ENCODE data around the gene LAPTM5.

LAPTM5 gene

DNA sequence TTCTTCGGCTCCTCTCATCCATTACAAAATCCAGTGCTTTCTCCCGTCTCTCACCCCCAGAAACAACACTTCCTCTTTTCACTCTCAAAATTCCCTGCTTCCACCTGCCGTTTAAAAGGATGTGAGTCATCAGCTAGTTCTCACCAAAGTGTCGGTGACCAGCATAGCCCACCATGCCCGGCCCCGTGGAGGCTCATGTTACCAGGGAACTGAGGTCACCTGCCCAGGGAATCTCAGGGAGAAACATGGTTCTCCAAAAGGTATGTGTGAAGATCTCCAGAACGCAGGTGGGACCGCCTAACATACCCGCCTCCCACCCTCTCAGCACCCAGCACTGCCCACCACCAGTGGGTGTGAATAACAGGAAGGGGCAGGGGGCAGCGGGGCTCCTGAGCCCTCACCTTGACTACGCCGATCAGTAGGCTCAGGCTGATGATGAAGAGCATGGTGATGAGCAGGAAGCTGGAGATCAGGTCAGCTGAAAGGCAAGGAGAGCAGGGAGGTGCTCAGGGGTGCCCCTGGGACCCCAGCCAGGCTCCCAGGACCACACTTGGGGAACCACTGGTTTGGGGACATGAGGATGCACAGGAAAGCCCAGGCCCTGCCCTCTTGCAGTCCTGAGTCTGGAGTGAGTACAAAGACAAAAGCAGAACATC is 16.2 kb downstream of the LAPTM5 start:
- no peak for ATAC-seq

GRCh38 chr1:30740251-30741238 is 17.0 kb downstream of the LAPTM5 start:
- ATAC-seq, result no peak

DNA sequence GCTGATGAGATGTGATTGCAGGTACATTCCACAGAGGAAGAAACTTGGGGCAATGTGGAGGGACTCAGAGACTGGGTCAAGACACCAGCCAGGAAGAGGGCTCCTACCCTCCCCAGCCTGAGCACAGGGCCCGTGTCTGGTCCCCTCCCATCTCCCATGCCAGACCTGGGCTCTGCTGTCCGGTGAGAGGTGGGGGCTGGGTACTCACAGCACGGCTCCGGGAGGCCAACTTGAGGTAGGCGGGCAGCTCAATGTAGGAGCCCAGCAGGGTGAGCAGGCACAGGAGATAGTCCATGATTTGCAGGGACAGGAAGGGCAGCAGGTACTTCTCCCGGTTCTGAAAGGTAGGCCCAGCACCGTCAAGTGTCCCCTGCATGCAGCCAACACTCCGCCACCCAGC is 18.0 kb downstream of the LAPTM5 start:
- no peak for ATAC-seq

DNA sequence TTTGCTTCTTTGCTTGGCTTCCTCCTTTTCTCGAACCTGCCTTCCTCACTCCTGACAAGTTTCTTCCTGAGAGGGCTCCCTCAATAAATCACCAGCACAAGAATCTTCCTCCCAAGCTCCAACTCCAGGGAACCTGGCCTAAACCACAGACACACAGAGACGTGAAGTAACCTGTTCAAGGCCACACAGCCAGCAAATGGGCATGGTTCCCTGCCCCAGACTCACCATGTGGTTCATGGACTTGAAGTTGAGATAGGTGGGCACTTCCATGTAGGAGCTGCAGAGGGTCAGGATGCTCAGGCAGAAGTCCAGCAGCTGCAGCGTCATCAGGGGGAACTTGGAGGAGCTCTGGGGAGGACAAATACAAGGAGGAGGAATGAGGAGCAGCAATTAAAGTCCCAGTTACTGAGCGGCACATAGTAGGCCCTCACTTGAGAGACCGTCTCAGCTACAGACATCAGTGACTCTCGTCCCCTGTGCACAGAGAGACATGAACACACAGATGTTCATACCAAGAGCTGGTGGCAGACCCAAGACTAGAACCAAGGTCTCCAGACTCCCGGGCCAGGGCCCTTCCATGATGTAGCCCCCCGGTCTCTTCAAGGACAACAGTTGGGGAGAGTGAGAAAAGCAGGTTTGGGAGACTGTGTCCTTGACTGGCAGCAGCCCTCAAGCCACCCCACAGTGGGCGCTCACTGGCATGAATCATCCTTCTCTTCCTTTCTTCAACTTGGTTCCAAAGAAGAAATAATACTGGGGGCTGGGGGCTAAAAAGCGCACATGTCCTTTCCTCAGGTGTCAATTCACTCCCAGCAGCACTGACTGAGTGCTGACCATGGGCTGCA is 18.6 kb downstream of the LAPTM5 start:
- ATAC-seq, result no peak

DNA sequence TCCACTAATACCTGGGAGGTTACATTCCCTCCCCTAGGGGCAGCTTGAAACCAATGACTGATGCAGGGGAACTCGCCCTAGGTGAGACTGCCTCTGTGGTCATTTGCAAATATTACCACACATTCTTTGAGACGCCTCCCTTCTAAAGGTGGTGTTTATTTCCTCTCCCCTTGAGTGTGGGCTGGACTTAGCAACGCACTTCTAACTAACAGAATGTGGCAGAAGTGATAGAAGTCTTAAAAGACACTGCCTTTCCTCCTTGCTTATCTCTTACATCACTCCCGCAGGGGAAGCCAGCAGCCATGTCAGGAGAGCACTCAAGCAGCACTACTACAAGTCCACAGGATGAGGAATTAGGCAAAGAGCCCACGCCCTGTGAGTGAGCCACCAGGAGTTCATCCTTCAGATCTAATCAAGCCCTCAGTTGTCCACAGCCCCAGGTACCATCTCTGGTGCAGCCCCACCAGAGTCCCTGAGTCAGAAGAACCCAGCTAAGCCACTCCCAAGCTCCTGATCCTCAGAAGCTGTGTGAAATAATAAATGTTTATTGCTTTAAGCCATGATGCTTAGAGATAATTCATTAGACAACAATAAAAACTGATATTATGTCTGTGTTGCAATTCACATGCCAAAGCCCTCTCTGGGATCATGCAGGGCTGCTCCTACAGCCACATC is 19.4 kb downstream of the LAPTM5 start:
- ATAC-seq, result no peak

DNA sequence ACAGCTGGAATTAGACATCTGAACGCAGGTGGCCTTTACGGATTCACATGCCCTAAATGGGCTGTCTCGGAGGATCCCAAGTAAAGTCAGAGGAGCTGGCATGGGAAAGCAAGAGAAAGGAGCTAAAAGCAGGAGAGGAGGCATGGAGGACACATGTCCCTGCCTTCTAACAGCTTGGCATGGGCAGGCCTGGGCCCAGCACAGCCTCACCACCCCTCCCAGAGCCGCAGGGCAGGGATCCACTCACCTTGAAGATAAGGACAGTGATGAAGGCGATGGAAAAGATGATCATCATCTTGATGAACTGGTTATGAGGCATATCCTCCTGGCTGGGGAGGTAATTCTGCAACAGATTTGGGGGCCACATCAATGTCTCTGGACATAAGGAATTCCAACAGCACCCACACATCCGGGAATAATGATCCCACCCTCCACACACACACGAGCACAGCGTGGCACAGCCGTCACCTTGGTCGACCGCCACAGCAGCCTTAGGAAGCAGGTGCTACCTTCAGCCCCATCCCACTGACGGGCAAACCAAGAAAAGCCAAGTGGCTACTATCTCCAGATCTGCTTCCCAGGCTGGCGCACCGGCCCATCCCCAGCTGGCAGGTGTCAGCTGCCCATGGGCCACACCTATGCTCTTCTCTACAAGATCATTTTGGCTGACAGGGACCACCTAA is 20.1 kb downstream of the LAPTM5 start:
- ATAC-seq, result no peak

DNA sequence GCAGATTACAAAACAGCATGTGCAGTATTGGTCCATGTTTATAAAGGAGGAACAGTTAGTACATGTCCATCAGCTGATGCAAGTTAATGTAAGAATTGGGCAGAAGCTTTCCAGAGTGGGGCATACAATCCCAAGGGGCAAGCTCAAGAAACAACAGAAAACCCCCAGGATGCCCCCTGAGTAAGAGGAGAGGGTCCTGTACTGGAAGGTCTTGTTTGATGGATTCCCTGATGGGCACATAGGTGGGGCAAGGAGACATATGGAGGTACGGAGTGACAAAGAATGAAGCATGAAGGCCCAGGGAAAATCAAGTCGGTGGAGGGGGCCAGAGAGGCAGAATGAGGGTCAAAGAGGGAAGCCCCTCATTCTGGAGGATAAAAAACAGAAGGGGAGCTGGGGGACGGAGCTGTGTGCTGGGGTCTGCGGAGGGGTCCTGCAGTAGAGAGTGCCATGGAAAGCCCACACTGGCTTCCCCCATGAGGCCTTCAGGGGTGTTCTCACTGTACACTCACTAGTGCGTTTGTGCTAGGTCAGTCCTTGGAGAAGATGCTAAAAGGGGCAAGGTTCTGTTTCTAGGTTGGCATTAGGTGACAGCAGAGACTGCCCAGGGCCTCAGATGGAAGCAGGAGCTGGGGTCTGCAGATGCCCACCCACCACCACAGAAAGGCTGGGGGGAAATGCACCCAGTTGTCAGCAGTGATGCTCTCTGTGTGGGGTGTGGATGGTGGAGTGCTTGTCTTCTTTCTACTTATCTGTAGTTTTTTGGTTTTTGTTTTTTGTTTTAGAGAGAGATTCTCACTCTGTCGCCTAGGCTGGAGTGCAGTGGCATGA is 21.7 kb downstream of the LAPTM5 start:
- ATAC-seq, result no peak

DNA sequence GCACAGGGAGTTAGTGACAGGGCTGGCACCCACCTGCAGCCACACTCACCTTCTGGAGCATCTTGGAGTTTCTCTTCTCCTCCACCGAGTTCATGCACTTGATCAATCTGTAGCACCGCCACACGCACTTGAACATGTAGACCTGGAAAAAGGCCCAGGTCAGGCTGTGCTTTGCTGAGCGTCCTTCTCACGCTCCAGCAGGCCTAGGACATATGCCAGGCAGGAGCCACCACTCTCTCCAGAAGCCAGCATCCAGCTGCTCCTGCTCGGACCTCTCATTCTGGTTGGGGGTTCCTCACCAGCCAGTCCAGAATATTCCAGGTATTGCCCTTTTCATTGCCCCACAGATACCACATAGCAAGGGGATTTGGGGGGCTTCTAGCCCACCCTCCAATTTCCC is 22.4 kb downstream of the LAPTM5 start:
- no peak for ATAC-seq

DNA sequence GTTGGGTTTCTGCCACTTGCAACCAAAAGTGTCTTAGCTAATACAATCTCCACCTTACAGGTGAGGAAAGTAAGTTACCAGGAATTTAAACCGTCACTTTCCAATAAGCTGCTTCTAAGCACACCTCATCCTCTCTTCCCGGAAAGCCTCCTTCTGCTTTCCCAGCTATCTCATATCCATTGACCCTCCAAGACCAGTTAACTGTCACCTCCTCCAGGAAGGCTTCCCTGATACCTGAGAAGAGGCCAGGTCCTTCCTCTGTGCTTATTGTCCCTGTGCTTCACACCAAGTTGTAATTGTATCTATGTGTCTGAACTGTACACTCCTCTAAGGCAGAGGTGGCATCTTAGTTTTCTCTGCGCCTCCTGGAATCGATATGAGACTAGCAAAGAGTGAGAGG is 23.0 kb downstream of the LAPTM5 start:
- no peak for ATAC-seq

DNA sequence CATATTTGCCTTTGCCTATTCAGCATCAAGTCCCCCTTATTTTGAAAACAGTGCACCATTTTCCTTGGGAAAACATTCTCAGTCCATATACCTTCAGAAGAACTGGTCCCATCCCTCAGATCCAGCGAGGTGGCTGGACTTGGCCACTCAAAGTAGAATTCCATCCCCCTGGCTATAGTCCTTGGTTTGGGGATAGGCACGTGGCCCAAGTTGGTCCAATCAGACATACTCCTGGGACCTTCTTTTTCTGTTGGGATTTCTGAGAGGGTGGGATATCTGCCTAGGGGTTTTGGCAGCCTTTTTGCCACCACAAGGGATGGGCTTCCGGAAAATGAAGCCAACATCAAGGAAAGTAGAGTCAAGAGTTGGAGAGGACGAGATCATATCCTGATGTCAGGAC is 23.5 kb downstream of the LAPTM5 start:
- ATAC-seq, result no peak

DNA sequence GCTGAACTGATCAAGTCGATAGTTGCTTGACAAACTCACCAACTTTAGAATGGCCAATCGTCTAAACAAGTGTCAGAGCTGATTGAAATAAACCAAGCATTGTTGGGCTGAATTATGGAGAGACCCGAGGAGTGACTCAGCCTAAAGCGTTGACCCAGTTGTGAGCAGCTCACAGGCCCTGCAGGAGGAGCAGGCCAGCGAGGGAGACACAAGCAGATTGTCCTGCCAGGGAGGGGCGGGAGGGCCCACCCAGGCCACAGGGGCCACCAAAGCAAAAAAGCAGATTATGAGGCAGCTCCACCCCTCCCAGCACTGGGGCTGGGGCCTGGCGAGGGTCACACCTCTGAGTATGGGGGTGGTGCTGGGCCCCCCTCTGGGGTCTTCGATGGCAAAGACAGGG is 24.1 kb downstream of the LAPTM5 start:
- ATAC-seq, result peak in 1 of 2 donors; percentile 7

DNA sequence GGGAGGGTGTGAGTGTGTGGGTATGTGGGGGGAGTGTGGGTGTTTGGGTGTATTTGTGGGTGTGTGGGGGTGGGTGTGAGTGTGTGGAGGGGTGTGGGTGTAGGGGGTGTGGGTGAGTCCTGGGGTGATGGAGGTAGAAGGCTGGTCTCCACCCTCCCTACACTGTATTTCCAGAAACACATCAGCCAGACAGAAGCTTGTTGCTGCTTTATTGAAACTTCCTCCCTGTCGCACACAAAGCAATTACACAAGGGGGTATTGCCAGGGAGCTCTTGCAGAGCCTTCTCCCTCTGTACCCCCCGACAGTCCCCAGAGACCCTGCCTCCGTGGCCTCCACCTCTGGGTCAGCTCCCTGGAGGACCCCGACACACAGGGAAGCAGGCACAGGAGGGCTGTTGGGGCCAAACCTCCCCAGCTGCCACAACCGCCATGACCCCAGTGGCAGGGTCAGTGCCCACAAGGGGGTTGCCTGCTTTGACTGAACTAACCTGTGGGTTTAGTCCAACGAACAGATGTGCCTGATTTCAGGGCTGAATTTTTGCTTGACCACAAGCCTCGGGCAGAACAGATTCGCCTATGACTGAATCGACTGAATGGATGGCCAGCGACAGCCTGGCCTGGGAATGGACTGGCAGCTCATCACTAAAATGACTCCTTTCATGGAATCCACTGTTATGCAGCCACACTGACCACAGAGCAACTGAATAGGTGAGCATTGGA is 25.1 kb downstream of the LAPTM5 start:
- peak in 1 of 2 donors; percentile 5 for ATAC-seq

GRCh38 chr1:30731806-30732276 is 25.7 kb downstream of the LAPTM5 start:
- peak in 1 of 2 donors; percentile 52 for ATAC-seq

DNA sequence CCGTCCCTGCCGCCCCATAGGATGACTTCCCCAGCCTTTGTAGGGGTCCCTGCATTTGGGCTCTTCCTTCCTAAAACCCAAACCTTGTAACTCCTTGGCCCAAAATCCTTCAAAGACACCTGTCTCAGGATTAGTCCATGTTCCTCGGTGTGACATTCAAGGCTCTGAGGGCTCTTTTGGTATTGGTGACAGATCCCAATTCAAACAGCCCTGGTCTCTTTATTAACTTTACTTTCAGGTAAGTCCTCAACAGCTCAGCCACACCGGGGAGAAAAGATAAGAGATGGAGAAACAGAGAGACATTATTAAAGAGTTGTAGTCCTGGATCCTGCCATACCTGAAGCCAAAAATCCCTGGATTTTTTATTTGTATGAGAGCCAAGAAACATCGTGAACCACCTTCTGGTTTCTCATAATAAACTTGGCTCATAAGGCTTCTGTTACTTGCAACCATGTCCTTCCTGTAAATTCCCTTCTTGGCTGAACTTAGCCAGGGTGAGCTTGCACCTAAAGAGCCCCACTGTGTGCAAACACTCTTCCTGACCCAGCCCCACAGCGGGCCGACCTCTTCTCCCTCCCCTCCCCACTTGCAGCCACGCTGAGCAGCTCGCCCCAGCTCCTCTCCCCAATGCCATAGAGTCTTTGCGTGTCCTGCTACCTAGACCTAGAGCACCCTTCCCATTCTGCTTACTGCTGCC is 26.3 kb downstream of the LAPTM5 start:
- ATAC-seq, result peak in 1 of 2 donors; percentile 19

DNA sequence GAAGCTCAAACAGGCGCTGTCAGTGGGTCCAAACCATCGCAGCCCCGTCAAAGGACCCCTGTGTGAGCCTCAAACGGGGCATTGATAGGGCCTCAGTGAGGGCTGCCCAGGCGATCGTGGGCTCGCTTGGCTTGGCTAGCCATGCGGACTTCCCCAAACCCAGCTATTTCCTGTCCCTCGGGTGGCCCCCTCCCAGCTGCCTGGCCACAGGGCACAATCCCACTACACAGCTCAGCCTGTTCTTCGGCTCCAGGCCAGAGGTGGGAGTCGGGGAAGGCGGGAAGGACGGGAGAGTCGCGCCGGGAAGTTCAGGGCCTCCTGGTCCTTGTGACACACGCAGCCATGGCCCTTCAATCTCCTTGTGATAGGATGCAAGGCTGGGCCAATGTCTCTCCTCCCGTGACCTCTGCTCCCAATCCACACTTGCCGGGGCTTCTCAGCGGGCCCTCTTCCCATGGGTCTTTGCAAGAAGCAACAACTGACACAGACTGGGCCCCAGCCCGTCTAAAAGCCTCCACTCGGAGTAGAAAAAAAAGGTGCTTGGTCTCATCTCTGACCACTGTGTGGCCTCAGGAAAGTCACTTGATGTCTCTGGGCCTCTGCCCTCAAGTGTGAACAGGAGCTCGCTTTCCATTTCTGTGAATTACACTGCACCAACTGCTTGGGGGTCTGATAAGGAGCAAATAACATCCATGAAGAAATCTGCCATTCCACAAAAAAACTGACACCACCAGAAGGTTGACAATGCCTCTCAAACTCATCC is 27.0 kb downstream of the LAPTM5 start:
- no peak for ATAC-seq

GRCh38 chr1:30729901-30730300 is 27.7 kb downstream of the LAPTM5 start:
- no peak for ATAC-seq

DNA sequence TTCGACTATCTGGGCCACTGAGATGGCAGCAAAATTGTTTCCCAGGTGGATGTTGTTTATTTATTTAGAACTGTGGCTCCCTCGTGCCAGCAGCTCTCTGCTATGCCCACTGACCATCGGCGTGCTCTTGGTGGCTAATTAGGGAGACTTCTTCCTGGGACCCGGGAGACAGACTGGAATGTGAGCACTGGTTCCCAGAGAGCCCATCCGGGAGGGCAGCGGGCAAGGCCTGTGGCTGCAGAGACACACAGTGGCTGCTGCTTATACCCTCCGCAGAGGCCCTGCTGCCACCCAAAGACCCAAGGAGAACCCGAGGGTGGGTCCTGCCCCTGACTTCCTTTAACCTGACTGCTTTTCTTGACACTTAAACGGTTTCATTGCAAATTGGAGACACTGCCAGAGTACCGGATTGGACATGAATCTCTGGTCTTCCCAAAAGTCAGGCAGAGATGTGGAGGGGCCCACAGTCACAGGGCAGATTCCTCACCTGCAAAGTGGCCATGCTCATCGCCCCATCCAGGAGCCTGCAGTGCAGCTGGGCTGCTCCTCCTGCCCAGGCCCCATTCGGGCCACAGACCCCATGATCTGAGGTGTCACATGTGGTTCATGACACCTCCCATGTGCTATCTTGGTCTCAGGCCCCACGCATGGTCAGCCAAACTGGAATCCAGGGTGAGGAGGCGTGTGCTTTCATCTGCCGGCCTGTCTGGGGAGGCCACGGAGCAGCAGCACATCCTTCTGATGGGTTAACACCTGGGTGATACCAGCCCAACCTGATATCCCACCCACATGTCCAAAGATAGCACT is 28.5 kb downstream of the LAPTM5 start:
- no peak for ATAC-seq

DNA sequence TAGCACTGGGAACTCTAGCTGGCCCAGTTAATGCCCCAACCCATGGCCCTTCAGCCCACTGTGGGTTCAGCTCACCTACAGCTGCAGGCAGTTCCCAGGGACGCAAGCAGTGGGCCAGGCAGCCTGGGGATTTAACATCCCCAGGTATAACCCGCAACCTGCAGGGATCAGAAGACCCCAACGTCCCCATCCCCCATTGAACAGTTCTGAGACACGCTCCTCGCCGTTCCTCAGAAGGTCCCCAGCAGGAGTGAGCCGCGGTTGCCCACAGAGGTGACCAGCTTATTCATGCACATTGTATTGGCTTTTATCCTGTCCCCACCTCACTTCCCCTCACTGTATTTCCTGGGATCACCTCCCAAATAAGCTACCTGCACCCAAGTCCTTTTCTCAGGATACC is 29.2 kb downstream of the LAPTM5 start:
- ATAC-seq, result no peak

Measured in activated CD4-positive, CD25-positive, alpha-beta regulatory T cell treated with anti-CD3 and anti-CD28 coated beads, Interleukin-2, amount 50 U/mL, for 24 hours (primary cell).